ENCODE data around the gene SSR4. TPM values are rescaled to one million over a fixed set of nuclear protein-coding genes. Genes with fewer than 3 reads are reported as not detected.

The SSR4 gene
- polyA plus RNA-seq, 1 donor (not counting 4 experiments of a cell fraction or from before 2014, with no cell fraction given) = 187 TPM

GRCh38 chrX:153770601-153771414 lies 23.7 kb upstream of the SSR4 start:
- Histone ChIP-seq H3K9me3 (ENCODE audit: control insufficient read depth, low read depth, low read length) (peaks cover 4% of the 10 kb centered on the region), H3K9ac (ENCODE audit: control insufficient read depth, extremely low read depth, insufficient read depth, low read length) (no peak overlapping the region), H3K27ac (ENCODE audit: control insufficient read depth, insufficient read depth, low read length) (no peak overlapping the region), H3K9me1 (ENCODE audit: control insufficient read depth, extremely low read depth, insufficient read depth, low read length) (no peaks in the 10 kb centered on the region), H3K4me2 (ENCODE audit: control insufficient read depth, extremely low read depth, insufficient read depth, low read depth, low read length) (no peak overlapping the region), H3K79me2 (ENCODE audit: control insufficient read depth, insufficient read depth, low read length) (no peaks in the 10 kb centered on the region), H3K27me3 (ENCODE audit: control insufficient read depth, extremely low read depth, insufficient read depth, low read length) (no peaks in the 10 kb centered on the region), H3K36me3 (ENCODE audit: control insufficient read depth in 2 of 2, extremely low read depth in 1 of 2, insufficient read depth in 2 of 2, low read length in 2 of 2) (peaks cover 0 to 6% of the 10 kb centered on the region in 2 experiments), H4K20me1 (ENCODE audit: control insufficient read depth, extremely low read depth, insufficient read depth, low read length) (no peaks in the 10 kb centered on the region), H3K4me1 (ENCODE audit: control insufficient read depth, extremely low read depth, insufficient read depth, low read length) (no peaks in the 10 kb centered on the region), H2AFZ (ENCODE audit: control insufficient read depth, low read length) (no peak overlapping the region), H3K4me3 (ENCODE audit: control insufficient read depth in 2 of 3, extremely low read depth in 1 of 3, insufficient read depth in 2 of 3, low read depth in 1 of 3, low read length in 3 of 3) (no peak overlapping the region)
- no peak for TF ChIP-seq CTCF (optimal IDR thresholded peaks at IDR 0.05 in 1 of 3, IDR thresholded peaks at IDR 0.05 in 1 of 3, conservative IDR thresholded peaks at IDR 0.05 in 1 of 3; ENCODE audit: extremely low read depth in 1 of 3, insufficient read depth in 2 of 3, low read length in 3 of 3)
- TF ChIP-seq EZH2 (IDR thresholded peaks at IDR 0.05; ENCODE audit: low read length) = no peak
- dilution Hi-C loops (cut with MboI; ENCODE audit: extremely low pct_ligation_motif_present, low sequenced_read_pairs) = no loop called here
- no peak for DNase-seq (ENCODE audit: low read depth, low spot score)
- FAIRE-seq = no peak

- Histone ChIP-seq H3K9ac (ENCODE audit: control insufficient read depth, extremely low read depth, insufficient read depth, low read length) (no peak overlapping the region), H3K9me3 (ENCODE audit: control insufficient read depth, low read depth, low read length) (peaks cover 4% of the 10 kb centered on the region), H3K4me3 (ENCODE audit: control insufficient read depth in 2 of 3, extremely low read depth in 1 of 3, insufficient read depth in 2 of 3, low read depth in 1 of 3, low read length in 3 of 3) (no peak overlapping the region), H3K4me1 (ENCODE audit: control insufficient read depth, extremely low read depth, insufficient read depth, low read length) (no peaks in the 10 kb centered on the region), H4K20me1 (ENCODE audit: control insufficient read depth, extremely low read depth, insufficient read depth, low read length) (no peaks in the 10 kb centered on the region), H3K4me2 (ENCODE audit: control insufficient read depth, extremely low read depth, insufficient read depth, low read depth, low read length) (no peak overlapping the region), H3K79me2 (ENCODE audit: control insufficient read depth, insufficient read depth, low read length) (no peaks in the 10 kb centered on the region), H3K36me3 (ENCODE audit: control insufficient read depth in 2 of 2, extremely low read depth in 1 of 2, insufficient read depth in 2 of 2, low read length in 2 of 2) (peaks cover 0 to 6% of the 10 kb centered on the region in 2 experiments), H2AFZ (ENCODE audit: control insufficient read depth, low read length) (no peak overlapping the region), H3K27ac (ENCODE audit: control insufficient read depth, insufficient read depth, low read length) (no peak overlapping the region), H3K9me1 (ENCODE audit: control insufficient read depth, extremely low read depth, insufficient read depth, low read length) (no peaks in the 10 kb centered on the region), H3K27me3 (ENCODE audit: control insufficient read depth, extremely low read depth, insufficient read depth, low read length) (no peaks in the 10 kb centered on the region)
- no peak for TF ChIP-seq CTCF (optimal IDR thresholded peaks at IDR 0.05 in 1 of 3, IDR thresholded peaks at IDR 0.05 in 1 of 3, conservative IDR thresholded peaks at IDR 0.05 in 1 of 3; ENCODE audit: extremely low read depth in 1 of 3, insufficient read depth in 2 of 3, low read length in 3 of 3)
- no peak for TF ChIP-seq EZH2 (IDR thresholded peaks at IDR 0.05; ENCODE audit: low read length)
- DNase-seq (ENCODE audit: low read depth, low spot score) (no peak), FAIRE-seq (no peak)
- dilution Hi-C loops (cut with MboI; ENCODE audit: extremely low pct_ligation_motif_present, low sequenced_read_pairs) = no loop called here
These were observed 22.8 kb upstream of the SSR4 start for GRCh38 chrX:153771415-153772315.
